ENCODE measurements around the gene SMARCC2.
A peak's percentile ranks its signal among the peaks of the same experiment; 100 is the strongest.
"Not testable (repeated sequence)": the region's sequence is repeated elsewhere in the genome, so short reads cannot be mapped to it uniquely, and the experiment has no call there.

SMARCC2 gene

GRCh38 chr12:56162468-56163290 is 26.6 kb downstream of the SMARCC2 start:
- peak; percentile 35 for DNase-seq

- no peak for DNase-seq
Measured at GRCh38 chr12:56161690-56162351, 27.5 kb downstream of the SMARCC2 start.

GRCh38 chr12:56160894-56161689 is 28.2 kb downstream of the SMARCC2 start:
- DNase-seq = no peak

- peak; percentile 79 for DNase-seq
Measured at GRCh38 chr12:56160193-56160763, 29.0 kb downstream of the SMARCC2 start.

DNA sequence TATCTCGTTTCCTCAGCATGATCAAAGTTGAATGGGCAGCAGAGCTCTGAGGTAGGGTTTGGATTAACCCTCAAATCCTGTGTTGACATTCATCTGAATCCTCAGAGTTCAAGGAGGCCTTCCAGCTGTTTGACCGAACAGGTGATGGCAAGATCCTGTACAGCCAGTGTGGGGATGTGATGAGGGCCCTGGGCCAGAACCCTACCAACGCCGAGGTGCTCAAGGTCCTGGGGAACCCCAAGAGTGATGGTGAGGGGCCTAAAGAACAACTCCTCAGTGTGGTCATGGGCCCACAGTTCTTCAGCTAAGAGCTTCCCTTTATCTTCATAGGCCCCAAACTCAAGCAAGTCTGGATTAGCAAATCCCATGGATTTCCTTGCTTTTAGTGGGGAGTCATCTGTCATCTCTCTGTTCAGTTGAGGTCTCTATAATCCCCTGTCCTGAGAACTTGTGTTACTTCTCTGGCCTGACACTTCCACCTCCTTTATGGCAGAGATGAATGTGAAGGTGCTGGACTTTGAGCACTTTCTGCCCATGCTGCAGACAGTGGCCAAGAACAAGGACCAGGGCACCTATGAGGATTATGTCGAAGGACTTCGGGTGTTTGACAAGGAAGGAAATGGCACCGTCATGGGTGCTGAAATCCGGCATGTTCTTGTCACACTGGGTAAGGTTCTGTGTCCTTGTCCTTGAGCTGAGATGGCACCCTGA is 29.6 kb downstream of the SMARCC2 start:
- DNase-seq = peak; percentile 25

DNA sequence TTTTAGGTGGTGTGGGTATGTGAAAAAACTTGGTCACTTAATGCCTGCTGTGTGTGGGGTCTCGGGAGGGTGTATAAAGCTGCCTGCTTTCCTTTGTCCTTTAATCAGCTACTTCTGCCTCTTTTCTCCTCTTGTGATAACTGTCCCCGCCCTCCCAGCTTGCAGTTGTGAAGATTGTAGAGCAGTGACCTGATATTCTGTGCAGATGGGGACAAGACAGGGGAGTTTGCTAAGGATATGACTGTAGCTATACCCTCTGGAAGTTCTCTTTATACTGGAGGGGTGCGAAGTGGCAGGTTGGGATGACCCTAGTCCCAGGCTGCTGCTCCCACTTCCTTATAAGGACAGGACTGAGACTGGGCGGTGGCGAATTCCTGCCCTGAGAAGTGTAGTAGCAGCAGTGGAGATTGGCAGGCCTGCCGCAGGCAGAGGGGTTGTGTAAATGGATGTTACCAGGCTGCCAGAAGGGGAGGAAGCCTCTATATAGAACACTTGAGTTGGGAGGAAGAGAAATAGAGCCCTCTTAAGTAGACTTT is 30.3 kb downstream of the SMARCC2 start:
- DNase-seq = peak; percentile 42

DNA sequence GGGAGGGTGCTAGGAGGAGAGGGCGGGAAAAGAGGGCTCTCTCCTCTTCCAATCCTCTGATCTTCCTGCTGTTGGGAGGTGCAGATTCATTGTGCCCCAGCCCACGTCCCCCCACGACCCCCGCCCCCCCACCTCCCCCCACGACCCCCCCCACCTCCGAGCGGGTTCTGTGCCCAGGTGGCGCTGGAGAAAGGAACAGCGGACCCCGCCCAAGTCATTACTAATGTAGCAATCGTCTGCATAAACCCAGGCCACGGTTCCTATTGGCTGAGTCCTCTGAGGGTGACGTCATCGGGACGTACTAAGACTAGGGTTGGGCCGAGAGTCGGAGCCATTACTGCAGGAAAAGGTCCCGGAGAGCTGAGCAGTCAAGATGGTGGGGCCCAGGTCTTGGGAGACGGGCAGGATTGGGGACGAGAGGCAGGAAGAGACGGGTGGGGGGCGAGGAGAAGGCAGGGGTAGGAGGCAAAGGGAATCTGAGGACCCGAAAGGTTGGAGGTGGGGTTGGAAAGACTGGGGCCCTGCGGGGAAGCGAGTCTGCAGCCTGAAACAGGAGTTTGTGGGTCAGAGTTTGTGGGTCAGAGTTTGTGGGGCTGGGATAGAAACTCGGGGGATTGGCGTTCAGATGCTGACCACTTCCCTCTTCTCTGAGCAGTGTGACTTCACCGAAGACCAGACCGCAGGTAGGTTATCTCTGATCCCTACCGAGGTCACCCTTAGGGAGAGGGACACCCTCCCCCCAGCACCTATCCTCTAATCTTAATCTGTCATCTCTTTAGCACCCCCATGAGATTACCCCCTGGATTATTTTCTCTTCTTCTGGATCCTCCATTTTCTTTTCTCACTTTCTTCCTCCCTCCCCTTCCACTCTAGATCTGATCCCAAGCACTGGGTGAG is 31.0 kb downstream of the SMARCC2 start, which contains the start of gene MYL6:
Gene MYL6, plus strand, starts transcription at position 331 of the 897 bp plus-strand sequence. Its CDS starts 43 bp downstream, at position 374.
- DNase-seq = peak; percentile 96

GRCh38 chr12:56157201-56158028 is 31.9 kb downstream of the SMARCC2 start:
- DNase-seq = peak; percentile 77

- not testable (repeated sequence) for DNase-seq
Measured at GRCh38 chr12:56156464-56157200, 32.7 kb downstream of the SMARCC2 start.

- no peak for DNase-seq
Measured at GRCh38 chr12:56155256-56155845, 33.9 kb downstream of the SMARCC2 start.

- no peak for DNase-seq
Measured at GRCh38 chr12:56154818-56155217, 34.5 kb downstream of the SMARCC2 start.

GRCh38 chr12:56154246-56154771 is 35.0 kb downstream of the SMARCC2 start:
- no peak for DNase-seq

DNA sequence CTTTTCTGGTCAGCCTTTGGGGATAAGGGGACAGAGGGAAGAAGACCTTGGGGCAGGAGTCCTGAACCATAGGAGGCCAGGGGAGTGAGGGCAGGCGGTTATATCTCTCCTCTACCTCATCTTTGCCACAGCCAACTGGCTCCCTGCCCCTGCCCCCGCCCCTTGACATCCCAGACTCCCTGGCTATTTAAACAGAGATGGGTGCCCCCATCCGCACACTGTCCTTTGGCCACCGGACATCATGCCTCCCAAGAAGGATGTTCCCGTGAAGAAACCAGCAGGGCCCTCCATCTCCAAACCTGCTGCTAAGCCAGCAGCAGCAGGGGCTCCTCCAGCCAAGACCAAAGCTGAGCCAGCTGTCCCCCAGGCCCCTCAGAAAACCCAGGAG is 35.6 kb downstream of the SMARCC2 start:
- DNase-seq = no peak

DNA sequence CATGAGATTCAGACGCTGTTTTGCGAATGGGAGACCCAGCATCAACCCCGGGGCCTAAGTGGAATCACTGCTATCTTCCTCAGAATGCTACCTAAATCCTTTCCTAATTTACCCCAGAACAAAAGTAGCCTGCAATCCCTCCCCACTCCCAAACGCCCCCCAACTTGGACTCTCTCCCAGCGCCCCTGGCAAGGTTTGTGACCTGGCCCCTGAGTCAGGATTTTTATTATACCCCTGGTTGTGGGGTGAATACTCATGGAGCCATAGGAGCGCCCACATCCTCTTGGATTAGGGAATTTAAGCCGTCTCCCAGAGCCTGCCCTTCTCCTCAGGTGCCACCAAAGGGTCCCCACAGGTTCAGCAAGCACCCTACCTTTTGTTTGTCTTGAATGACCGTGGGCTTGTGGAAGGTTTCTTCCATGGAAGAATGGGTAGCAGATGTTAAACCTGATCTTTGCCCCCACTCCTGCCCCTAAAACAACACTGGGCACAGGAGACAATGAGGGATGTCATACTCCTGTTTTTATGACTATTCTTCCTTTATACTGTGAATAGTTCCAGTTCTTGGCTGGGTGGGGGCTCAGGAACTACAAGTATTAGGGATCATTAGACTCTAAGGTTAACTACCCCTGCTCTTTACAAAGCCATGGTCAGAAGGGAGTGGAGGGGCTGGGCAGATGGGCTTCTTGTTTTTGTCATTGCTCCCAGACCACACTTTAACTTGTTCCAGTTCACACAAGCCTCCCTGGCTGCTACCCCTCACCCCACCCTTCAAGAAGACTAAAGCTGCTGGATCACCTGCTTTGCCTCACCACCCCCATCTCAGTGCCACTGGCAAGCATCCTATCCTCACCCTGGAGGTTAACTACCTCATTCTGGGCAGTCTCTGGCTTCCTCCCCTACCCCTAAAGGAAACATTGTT is 36.3 kb downstream of the SMARCC2 start:
- DNase-seq = no peak

- DNase-seq = peak; percentile 90
Measured at GRCh38 chr12:56152132-56152755, 37.0 kb downstream of the SMARCC2 start, which contains the start of gene MYL6B. TSS of gene MYL6B (plus strand) at chr12:56152587. CDS start at chr12:56153919, 1,332 bp downstream.

DNA sequence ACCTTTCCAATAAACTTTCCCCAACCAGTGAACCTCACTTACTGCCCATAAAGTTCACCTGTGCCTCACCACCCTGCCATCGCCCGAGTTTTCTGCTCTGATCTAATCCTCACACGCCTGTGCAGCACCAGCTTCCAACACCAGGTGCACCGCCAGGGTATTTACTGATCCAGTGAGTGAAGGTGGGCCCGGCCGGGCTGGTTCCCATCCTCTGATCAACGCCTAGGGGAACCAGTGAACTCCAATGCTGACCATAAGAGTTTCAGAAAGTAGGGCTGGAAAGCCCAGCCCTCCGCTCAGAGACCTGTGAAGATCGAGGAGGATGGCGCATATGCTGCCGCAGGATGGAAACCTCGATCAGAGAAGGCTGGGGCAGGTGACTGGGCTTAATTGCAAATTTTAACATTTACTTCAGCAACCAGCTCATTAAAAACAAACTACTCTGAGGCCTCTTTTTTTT is 37.6 kb downstream of the SMARCC2 start:
- peak; percentile 71 for DNase-seq

DNA sequence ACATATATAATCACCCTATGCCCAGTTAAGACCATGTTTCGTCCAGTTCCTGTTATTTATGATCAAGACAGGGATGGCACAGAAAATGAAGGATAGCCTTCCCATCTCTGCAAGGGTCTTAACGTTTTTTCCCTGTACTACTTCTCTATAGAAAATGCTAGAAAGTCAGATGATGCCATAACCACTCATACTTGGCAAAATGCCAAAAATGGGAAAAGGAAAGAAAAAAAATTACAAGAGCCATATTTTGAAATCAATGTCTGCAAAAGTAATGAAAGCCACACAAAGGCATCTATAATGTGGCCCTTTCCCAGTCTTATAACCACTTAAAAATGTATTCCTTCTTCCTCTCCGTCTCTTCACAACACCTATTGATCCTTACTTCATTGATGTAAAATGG is 38.7 kb downstream of the SMARCC2 start:
- peak; percentile 25 for DNase-seq
